GM19025 (cell line): ENCODE data around the gene HES7.

Source experiments
- ATAC-seq: cut with Tn5 transposase; IDR thresholded peaks from one replicate; pipeline ENCODE4 v1.9.1; 2021; ENCODE audit warnings: mild to moderate bottlenecking, low read depth, moderate library complexity; ENCODE audit not compliant: unreplicated experiment

Gene HES7

GRCh38 chr17:8143581-8144400 is 19.9 kb upstream of the HES7 start:
- ATAC-seq, result no peak

- no peak for ATAC-seq
These were observed 19.1 kb upstream of the HES7 start for GRCh38 chr17:8142887-8143580.

GRCh38 chr17:8142158-8142886 is 18.4 kb upstream of the HES7 start:
- no peak for ATAC-seq

GRCh38 chr17:8141741-8142140 is 17.8 kb upstream of the HES7 start:
- no peak for ATAC-seq

GRCh38 chr17:8141045-8141444 is 17.1 kb upstream of the HES7 start:
- no peak for ATAC-seq

GRCh38 chr17:8140065-8141029 is 16.4 kb upstream of the HES7 start:
- no peak for ATAC-seq

- ATAC-seq, result peak; percentile 77
These were observed 14.9 kb upstream of the HES7 start for GRCh38 chr17:8138672-8139371.

GRCh38 chr17:8138374-8138671 is 14.4 kb upstream of the HES7 start:
- ATAC-seq, result no peak

GRCh38 chr17:8137645-8138373 is 13.9 kb upstream of the HES7 start:
- ATAC-seq, result no peak

GRCh38 chr17:8133941-8134340 is 10.0 kb upstream of the HES7 start:
- ATAC-seq, result no peak

- ATAC-seq, result no peak
These were observed 9.5 kb upstream of the HES7 start for GRCh38 chr17:8133399-8133798.

GRCh38 chr17:8131844-8132441 is 8.0 kb upstream of the HES7 start:
- no peak for ATAC-seq

- ATAC-seq, result no peak
These were observed 4.3 kb upstream of the HES7 start for GRCh38 chr17:8128125-8128784.

- ATAC-seq, result no peak
These were observed 2.7 kb upstream of the HES7 start for GRCh38 chr17:8126491-8127066.

GRCh38 chr17:8125947-8126490 is 2.1 kb upstream of the HES7 start:
- ATAC-seq, result no peak

GRCh38 chr17:8125154-8125946 is 1.4 kb upstream of the HES7 start:
- no peak for ATAC-seq
